NCI-H82 (cell line): ENCODE results near the gene LCE3A.
"Not testable (repeated sequence)": the region's sequence is repeated elsewhere in the genome, so short reads cannot be mapped to it uniquely, and the experiment has no call there.

Experiments
- DNase-seq: peaks from one replicate; lab custom pipeline; 2025; lab: John Stamatoyannopoulos, UW

Gene LCE3A

DNA sequence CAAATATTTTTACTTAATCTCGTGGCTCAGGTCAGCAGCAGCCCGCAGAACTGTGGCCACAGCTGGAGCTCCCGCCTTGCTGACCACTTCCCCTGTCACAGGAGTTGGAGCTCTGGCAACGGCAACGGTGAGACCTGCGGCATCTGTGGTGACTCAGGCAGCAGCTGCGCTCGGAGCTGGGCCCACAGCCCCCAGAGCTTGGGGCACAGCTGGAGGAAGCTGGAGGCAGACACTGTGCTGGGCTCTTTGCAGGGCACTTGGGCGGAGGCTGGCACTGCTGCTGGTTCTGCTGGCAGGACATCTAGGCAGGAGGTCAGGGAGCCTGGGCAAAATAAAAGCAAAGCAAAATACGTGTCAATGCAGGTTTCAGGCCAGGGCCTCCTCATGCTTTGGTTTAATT lies at the start of gene LCE3A:
Gene LCE3A (minus strand): TSS at position 301 of the 400 bp plus-strand sequence. CDS start 0 bp downstream, at position 301.
- no peak for DNase-seq

DNA sequence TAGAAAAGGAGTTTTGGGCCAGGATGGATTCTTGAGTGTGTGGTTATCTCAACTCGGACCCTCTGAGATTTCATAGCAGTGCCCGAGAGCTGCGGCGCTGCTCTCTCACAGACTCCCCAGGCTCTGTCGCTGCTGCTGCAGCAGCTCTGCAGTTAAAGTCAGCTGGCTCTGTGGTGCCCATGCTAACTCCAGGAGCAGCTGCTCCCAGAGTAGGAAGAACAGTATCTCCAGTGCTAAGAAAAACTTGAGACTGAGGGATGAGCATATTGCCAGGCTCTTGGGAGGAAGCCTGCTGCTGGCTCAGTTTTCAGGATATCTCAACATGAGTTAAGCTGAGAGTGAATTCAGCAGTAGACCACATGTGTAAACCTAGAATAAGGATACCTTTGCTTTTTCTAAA lies 44.7 kb upstream of the LCE3A start:
- no peak for DNase-seq

DNA sequence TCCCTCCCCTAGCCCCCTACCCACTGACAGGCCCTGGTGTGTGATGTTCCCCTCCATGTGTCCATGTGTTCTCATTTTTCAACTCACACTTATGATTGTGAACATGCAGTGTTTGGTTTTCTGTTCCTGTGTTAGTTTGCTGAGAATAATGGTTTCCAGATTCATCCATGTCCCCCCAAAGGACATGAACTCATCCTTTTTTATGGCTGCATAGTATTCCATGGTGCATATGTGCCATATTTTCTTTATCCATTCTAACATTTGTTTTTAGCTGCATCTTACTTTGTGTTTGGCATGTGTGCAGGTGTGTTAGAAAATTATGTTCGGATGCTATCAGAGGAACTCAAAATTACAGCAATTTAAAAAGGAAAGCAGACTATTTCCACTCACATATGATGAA lies 43.3 kb upstream of the LCE3A start:
- DNase-seq: not testable (repeated sequence)

DNA sequence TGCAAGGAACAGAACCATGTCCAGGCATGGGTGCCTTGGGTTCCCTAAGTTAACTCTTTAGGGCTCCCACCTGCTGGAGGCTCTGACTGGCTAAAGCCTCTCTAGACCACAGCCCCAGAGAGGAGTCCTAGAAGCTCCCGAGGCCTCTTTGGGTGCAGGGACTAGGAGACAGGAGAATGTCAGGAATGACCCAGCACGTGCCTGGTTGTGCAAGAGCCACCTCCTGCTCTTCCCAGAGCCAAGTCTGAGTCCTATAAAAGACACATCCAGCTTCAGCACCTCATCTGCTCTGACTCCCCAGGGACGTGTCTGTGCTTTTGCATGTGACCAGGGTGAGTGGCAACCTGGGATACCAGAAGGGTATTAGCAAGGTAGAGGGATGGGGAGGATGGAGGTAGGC lies 40.2 kb upstream of the LCE3A start, which contains the start of gene LCE2D:
Gene LCE2D (plus strand): TSS at position 283 of the 400 bp plus-strand sequence. CDS start 726 bp downstream, outside the sequence.
- DNase-seq: no peak

DNA sequence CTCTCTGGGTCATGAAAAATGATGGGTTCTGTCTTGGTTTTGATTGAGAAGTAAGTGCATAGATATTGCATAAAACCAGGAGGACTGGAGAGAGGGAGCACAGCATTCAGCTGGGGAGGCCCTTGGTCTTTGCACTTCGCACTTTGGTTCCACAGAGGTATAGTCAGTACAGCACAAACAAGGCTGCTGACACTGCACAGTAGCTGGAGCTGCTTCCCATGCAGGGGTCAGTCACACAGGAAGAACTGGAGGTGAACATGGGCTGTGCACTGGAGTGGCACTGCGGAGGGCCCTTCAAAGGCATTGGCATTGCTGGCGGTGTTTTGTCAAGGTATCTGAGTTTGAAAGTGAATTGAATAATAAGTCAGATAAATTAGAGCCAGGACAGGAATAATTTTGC lies 35.7 kb upstream of the LCE3A start:
- no peak for DNase-seq

DNA sequence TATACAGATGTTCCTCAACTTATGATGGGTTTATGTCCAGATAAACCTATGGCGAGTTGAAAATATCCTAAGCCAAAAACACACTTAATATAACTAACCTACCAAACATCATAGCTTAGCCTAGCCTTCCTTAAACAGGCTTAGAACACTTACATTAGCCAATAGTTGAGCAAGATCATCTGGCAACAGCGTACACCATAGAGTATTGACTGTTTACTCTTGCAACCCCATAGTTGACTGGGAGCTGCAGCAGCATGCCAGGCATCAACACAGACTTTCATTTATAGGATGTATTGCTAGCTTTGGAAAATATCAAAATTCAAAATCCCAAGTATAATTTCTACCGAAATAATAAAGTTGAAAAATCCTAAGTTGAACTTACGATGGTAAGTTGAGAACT lies 34.8 kb upstream of the LCE3A start:
- no peak for DNase-seq

GRCh38 chr1:152656459-152656858 lies 33.6 kb upstream of the LCE3A start:
- DNase-seq: no peak

DNA sequence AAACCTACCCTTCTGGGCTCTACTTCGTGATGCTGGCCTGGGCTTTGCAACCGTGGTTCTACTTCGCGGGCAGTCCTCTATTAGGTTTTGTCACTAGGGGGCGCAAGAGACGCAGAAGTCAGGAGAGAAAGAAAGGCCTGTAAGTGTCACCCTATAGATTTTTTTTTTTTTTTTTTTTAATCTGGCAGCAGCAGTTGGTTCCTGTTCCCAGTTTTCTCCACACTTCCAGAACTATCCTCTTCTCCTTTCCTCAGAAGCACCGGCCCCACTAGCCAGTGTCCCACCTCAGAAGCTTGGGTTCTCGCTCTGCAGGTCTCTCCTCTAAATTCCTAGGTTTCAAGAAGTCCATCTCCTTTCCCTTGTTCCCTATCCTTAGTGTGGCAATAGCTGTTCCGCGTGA lies 31.2 kb upstream of the LCE3A start:
- DNase-seq: peak; percentile 81

- DNase-seq: no peak
Measured at GRCh38 chr1:152646656-152647055, 23.8 kb upstream of the LCE3A start.

GRCh38 chr1:152645146-152645545 lies 22.2 kb upstream of the LCE3A start:
- DNase-seq: no peak

- DNase-seq: no peak
Measured at GRCh38 chr1:152643945-152644344, 21.0 kb upstream of the LCE3A start.

GRCh38 chr1:152640351-152640750 lies 17.4 kb upstream of the LCE3A start:
- DNase-seq: no peak

GRCh38 chr1:152630596-152630995 lies 7.7 kb upstream of the LCE3A start:
- DNase-seq: no peak

GRCh38 chr1:152626744-152627143 lies 3.8 kb upstream of the LCE3A start:
- DNase-seq: no peak

DNA sequence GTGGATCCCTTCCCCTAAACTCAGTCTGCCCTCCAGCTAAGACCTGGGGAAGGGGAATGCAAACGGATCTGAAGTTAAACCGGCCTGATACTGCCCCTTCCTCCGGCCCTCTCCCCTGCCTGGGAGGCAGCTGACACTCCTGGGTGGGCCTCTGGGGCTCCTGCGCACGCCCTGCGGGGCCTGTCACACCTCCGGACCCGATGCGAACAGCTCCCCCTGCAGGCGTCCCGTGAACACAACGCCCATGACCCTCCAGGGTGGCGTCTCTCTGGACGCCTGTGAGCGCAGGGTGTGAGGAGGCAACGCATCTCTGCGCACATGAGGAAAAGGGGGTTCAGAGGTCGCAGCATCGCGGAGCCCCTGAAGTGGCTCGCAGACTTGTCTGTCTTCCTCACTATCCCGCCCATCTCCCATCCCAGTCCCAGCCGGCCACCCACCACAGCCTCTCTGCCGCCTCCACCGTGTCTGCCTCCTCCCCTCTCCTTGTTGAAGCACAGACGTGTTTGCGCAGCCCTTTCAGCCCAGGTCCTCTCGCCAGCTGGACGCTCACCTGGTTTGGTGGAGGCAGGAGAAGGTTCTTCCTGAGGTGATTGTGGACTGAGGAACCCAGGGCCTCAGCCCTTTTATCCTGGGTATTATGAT lies 421 bp upstream of the LCE3A start:
- peak; percentile 30 for DNase-seq

GRCh38 chr1:152621993-152622392 lies 910 bp downstream of the LCE3A start:
- DNase-seq: no peak

GRCh38 chr1:152613511-152613910 lies 9.4 kb downstream of the LCE3A start, which contains the start of gene LCE3B:
TSS of gene LCE3B (plus strand) at chr1:152613811. CDS start at chr1:152613811, 0 bp downstream.
- DNase-seq: no peak

DNA sequence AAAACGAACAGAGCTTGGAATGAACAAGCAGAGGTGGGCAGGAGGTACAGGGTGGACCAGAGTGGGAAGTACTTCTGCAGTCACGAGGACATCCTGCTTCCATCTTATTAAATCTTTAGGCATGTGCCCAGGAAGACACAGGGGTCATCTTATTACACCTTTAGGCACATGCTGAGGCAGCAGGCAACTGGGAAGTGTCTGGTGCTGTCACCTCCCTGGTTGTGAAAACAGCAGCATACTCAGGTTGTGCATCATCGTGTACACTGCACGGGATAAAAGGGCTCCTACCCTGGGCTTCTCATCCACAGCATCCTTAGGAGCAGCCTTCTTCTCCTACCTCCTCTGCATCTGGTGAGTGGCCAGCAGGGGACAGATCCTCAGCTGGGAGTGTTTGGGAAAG lies 23.0 kb downstream of the LCE3A start, which contains the start of gene LCE3C:
Gene LCE3C (plus strand): TSS at position 301 of the 400 bp plus-strand sequence. CDS start 498 bp downstream, outside the sequence.
- no peak for DNase-seq

DNA sequence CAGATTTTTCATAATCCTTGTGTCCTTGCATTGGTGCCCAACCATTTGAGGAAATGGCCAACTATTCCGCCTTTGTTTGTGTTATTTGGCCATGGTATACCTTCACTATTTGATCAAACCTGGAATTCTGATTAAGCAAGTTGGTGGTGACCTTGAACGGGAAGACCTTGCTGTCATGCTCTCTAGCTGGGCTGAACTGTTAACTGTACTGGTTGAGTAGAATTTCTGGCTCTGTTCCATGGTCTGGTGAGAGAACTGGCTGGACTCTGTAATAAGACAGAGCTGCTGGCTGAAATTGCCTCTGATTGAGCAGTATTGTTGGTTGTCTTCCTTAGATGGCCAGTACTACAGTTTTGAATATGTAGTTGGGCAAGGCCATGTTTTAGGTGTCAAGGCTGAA lies 25.9 kb downstream of the LCE3A start:
- DNase-seq: no peak

DNA sequence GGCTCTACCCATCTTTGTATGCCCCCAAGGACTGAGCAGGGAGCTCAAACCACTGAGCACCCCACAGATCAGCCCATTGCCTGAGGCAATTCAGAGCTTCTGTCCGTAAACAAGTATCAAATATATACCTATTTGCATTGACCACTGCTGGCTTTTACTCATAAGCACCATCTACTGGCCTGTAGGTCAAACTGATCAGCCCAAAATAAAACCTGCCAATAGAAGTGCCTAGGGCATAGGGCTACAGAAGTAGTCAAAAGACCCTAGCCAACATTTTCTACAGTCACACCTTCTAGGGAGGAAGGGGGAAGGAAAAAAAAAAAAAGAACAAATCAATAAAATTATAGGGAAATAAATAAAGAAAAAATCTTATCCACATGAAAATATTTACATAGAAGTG lies 37.3 kb downstream of the LCE3A start:
- no peak for DNase-seq

DNA sequence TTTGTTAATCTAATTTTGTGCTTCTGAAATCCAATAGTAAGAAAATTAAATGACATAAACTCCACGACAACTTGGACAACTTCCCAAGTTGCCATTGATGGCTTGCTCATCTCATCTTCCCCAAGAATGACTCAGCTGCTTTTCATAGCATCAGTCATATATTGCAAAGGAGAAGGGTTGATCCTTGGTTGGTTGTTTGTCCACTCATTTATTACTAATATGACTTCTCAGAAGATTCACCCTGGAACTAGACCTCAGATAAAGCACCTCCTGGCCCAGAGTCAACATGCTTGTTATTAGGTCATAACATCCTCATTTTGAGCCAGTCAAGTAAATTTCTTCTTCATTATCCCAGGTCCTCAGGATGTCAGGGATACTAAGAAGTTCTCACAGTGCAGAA lies 40.3 kb downstream of the LCE3A start:
- no peak for DNase-seq

DNA sequence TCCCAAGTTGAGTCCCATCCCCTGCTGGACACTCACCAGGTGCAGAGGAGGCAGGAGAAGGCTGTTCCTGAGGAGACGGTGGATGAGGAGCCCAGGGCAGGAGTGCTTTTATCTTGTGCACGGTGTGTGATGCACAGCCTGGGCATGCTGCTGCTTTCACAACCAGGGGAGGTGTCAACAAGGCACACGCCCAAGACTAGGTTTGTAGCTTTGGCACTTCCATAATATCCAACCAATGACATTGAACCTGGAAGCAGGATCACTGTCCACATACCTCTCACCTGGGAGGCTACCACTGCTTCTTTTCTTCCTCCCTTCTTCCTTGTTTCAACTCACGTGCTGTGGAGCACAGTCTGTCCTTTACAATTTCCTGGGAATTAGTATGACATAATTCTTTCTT lies 42.5 kb downstream of the LCE3A start, which contains the start of gene LCE3D:
Gene LCE3D (minus strand): TSS at position 84 of the 400 bp plus-strand sequence. CDS start 580 bp downstream, outside the sequence.
- DNase-seq: no peak

DNA sequence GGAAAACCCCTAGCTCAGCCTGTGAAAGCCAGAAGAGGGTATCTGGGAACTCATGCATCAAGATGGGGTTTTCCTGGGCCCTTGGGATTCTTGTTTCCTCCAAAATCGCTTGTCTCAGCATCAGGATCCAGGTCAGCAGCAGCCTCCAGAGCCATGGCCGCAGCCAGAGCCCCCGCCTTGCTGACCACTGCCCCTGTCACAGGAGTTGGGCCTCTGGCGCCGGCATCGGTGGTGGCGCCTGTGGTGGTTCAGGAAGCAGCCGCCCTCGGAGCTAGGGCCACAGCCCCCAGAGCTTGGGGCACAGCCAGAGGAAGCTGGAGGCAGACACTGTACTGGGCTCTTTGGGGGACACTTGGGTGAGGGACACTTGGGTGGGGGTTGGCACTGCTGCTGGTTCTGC lies 43.4 kb downstream of the LCE3A start:
- DNase-seq: not testable (repeated sequence)

- no peak for DNase-seq
Measured at GRCh38 chr1:152577168-152577567, 45.7 kb downstream of the LCE3A start.
